HG02642 (cell line): ENCODE measurements around the gene PIP5K1B.
A peak's percentile ranks its signal among the peaks of the same experiment; 100 is the strongest.
"Not testable (repeated sequence)": the region's sequence is repeated elsewhere in the genome, so short reads cannot be mapped to it uniquely, and the experiment has no call there.

Source experiments
- ATAC-seq: cut with Tn5 transposase; IDR thresholded peaks from one replicate; pipeline ENCODE4 v1.9.1; 2021; ENCODE audit warnings: mild to moderate bottlenecking; ENCODE audit not compliant: unreplicated experiment, poor library complexity

The PIP5K1B gene

DNA sequence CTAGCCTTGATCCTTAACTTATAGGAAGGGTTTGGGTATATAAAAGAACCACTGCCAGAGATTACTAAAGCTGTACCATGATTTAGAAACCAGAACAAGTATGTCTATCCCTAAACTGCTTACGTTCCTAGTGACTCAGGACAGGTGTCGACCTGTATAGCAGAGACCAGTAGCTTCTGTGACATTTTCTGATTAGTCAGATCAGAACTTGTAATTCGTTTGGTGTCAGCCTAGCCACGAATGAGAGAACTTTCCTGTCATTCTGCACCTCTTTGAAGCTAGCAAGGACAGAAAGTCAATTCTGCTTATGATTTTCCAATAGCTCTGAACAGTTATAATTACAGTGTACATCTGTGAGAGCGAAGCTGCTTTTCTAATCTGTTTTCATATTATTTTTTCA is 269.4 kb downstream of the PIP5K1B start:
- ATAC-seq = peak; percentile 90

DNA sequence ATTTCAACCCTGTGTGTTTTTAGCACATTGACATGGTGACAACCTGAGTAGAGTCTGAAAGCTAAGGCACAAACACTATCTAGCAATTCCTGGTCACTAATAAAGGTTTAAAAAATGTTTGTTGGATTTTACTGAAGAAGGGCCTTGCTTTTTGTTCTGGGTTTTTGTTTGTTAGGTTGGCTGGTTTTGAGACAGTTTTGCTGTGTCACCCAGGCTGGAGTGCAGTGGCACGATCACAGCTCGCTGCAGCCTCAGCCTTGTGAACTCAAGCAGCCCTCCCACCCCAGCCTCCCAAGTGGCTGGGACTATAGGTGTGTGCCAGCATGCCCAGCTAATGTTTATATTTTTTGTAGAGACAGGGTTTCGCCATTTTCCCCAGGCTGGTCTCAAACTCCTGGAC is 269.9 kb downstream of the PIP5K1B start:
- no peak for ATAC-seq

DNA sequence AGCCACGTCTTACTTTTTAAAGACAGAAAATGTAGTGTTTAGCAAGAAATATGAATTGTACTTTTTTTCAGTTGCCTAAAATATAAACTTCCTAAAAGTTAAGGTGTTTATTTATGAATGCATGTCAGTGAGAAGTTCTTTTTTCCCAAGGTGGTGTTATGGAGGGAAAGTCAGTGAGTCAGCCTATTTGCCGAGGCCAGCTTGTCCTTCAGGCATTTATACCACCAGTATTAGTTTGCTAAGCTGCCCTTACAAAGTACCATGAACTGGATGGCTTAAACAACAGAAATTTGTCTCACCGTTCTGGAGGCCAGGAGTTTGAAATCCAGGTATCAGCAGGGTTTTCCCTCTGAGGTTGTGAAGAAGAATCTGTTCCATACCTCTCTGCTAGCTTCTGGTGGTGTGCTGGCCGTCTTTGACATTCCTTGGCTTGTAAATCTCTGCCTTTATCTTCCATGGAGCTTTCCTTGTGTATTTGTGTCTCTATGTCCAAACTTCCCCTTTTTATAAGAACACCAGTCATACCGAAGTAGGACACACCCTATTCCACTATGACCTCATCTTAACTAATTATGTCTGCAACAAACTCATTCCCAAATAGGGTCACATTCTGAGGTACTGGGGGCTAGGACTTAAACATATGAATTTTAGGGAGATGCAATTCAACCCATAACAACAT is 270.5 kb downstream of the PIP5K1B start:
- ATAC-seq = no peak

DNA sequence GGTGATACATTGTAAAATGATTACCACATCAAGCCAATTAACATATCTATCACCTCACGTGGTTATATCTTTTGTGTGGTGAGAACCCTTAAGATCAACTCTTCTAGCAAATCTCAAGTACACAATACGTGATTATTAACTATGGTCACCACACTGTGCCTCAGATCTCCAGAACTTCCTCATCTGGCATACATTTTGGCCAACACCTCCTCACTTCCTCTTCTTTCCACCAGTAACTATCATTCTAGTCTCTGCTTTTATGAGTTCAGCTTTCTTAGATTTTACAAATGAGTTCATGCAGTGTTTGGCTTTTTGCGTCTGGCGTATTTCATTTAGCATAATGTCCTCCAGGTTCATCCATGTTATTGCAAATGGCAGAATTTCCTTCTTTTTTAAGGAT is 273.0 kb downstream of the PIP5K1B start:
- no peak for ATAC-seq

DNA sequence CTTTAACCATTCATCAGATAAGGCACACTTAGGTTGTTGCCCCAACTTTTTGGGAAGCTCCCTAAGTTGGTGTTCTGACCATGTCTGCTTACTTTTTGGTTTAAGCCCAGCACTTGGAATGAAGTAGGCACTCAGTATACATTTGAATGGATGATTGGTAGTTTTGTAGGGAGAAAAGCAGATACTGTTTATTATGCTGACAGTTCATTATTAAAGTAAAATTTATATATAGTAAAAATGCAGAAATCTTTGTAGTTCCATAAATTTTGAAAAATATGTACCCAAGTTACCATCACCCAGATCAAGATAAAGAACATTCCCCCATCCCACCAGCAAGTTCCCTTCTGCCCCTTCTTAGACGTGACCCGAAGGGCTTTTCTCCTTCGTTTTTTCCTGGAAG is 273.5 kb downstream of the PIP5K1B start:
- no peak for ATAC-seq

DNA sequence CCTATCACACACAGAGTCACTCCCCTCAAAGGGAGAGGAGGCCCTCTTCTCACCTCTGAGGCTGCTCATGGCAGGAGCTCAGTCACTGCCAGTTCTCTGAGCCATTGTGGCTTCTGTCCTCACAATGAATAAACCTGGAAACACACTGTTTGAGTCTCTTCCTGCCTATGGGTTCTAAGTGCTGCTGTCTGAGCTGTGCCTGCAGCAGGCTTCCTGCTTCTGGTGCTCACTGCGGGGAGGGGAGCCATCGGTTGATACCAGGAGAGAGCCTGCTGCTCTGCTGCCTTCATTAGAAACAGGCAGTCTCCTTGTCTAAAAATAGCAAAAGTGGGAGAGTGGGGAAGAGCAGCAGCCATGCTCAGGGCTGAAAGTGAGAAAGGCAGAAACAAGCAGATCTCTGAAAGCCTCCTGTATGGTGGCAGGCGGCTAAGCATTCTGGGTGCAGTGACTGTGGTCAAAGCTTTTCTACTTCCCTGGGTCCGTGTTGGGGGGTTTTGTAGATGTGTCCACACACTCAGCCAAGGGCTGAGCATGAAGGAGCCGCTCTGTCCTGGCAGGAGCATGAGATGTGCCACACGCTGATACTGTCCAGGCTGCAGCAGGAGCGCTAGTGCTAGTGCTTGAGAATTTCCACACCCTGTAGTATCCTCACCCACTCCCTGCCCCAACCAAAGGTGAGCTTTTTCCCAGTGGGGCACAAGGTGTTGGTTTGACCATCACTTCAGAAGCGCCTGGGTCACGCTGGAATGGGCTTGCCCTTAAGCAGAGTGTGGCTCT is 274.7 kb downstream of the PIP5K1B start:
- ATAC-seq = peak; percentile 26

DNA sequence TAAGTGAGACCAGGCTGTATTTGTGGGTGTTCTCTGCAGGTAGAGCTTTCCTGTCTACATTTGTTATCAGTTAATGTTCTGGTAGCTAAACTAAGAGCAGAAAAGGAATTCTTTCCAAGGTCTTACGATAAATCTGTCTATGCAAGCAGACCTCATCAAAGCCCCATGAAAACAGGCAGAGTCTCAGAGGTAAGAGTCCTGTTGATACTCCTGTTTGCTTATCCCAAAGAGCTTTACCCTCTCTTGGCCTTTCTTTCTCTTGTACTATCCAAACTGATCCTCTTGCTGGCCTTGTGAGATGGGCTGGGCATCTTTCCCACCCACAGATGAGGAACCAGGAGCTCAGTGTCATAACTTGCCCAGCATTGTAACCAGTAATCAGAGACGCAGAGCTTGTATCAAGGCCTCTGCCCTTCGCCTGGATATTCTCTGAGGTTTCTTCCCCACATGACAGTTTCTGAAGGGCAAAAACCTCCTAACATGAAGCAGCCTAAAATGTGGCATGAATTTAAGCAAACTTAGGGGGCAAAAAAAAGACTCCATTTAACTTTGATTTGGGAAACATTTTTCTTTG is 275.4 kb downstream of the PIP5K1B start:
- ATAC-seq = no peak

DNA sequence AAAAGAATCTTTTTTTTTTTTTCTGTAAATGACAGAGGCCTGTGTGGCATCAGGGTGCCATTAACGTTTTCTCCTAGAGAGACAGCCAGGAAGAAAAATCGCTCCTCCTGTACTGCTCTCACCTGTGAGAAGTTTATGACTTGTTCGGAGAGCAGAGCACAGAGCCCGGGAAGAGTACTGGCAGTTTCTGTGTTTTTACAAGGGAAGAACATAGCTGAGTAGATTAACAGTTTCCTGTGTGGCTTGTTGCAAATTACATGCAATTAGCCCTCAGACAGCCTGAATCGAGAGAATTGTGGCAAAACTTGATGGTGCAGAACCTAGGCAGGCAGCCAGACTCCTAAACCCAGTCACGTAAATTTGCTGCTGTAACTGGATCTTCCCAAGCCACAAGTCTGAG is 276.7 kb downstream of the PIP5K1B start:
- peak; percentile 48 for ATAC-seq

DNA sequence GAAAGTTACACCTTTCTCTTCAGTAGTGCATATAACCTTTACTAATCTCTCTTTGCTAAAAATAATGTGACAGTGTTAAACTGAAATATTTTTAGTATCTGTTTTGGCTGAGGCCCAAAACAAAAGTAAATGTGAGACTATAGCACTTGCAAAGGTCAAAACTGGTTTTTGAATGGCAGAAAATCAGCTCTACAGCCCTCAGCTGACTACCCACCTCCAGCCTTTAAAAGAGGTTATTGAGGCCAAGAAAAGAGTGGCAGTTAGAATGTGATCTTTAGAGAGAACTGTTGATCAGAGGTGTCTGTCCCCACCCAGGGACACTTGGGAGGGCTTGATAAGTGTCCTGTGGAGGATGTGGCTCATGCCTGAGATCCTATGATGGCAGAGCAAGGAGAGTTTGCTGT is 278.0 kb downstream of the PIP5K1B start:
- ATAC-seq = peak; percentile 38

DNA sequence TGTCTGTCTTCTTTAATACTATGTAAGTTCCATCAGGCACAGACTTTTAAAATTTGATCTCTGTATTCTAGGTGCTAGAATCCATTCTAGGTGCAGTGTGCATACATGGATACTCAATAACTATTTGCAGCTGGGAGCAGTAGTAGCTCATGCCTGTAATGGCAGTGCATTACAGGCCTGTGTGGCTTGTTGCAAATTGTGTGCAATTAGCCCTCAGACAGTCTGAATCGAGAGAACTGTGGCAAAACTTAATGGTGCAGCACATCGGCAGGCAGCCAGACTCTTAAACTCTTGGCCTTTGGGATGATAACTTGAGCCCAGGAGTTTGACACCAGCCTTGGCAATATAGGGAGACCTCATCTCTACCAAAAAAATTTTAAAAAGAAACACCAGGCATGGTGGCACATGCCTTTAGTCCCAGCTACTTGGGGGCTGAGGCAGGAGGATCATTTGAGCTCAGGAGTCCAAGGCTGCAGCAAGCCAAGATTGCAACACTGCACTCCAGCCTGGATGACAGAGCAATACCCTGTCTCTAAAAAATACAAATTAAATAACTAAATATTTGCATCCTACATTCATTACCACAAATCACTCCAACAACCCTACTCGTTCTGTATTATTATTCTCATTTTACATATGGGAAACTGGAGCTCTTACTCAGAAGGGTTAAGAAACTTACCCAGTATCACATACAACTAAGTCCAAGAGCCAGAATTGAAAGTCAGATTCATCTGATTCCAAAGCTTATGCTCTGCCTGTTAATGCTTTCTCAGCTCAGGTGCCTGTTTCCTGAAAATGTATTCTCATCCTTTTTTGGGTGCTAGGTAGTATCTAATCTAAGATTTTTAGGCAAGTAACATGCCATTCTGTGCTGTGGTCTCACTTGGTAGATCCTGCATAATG is 278.7 kb downstream of the PIP5K1B start:
- ATAC-seq = no peak

DNA sequence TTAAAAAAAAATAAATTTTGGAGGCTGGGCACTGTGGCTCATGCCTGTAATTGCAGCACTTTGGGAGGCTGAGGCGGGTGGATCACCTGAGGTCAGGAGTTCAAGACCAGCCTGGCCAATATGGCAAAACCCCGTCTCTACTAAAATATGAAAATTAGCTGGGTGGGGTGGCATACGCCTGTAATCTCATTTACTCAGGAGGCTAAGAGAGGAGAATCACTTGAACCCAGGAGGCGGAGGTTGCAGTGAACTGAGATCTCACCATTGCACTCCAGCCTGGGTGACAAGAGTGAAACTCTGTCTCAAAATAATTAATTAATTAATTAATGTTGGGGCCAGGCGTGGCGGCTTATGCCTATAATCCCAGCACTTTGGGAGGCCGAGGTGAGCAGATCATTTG is 281.9 kb downstream of the PIP5K1B start:
- ATAC-seq = not testable (repeated sequence)

DNA sequence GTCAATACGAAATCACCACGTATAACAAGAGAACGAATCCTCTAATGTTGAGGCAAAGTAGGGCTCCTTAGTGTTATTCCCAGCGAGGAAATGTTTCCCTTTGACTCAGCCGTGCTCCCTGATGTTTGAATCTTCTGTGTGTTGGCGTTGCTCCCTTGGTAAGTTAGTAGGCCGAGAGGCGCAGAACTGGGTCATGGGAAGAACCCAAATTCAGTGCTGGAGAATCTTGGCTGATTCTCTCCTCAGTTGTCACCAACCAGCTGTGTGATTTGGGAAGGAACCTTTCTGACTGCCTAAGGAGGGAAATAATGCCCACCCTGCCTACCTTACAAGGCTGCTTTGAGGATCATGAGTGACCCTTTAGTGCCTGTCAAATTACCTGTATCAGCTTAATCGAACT is 286.4 kb downstream of the PIP5K1B start:
- no peak for ATAC-seq

DNA sequence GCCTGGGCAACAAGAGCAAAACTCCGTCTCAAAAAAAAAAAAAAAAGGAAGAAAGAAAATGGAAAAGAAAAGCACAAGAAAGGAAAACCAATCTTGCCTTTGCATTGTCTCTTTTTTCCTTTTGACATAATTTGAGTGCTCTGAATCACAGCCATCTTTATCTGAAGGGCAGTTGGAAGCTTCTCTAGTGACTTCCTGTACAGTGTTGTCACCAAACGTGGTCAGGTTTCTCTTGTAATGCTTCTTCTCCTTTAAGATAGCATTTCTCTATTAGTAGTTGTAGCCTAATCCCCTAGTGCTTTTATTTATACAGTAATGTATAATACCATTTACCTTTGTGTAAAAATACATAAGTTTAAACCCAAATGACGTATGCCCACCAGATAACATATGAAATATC is 290.7 kb downstream of the PIP5K1B start:
- ATAC-seq = no peak

DNA sequence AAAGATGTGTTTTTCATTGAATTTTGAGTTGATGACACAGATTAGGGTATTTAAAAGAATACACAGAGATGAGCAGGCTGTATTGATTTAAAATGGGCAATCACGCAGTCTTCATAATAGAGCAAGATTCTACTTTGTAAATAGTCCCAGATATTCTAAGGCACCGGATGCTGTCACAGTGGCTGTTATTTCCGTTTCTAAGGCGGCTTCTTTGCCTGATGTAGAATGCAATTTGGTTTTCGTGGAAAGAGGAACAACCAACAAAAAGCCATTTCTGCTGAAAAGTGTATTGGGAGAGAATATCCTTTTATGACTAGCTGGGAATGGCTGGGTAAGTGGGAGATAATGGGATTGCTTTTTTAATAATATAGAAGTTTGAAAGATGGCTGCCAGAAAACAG is 291.4 kb downstream of the PIP5K1B start:
- ATAC-seq = no peak

DNA sequence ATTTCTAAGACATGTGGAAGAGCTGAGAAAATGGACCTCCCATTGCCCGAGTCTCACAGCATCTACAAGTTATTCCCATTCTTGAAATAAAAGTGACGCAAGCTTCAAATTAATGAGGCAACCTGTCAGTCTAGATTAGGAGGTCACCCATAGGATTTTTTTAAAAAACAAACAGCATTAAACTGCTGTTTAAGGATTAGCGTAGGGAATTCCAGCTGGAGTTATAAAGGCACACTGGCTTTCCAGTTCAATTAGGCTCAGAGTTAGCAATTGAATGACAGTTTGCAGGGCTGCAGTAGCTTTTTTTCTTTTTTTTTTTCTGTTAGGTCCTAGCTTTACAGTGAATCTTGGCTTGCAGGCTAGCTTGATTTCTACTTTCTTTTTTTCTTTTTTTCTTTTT is 292.6 kb downstream of the PIP5K1B start:
- ATAC-seq = no peak

DNA sequence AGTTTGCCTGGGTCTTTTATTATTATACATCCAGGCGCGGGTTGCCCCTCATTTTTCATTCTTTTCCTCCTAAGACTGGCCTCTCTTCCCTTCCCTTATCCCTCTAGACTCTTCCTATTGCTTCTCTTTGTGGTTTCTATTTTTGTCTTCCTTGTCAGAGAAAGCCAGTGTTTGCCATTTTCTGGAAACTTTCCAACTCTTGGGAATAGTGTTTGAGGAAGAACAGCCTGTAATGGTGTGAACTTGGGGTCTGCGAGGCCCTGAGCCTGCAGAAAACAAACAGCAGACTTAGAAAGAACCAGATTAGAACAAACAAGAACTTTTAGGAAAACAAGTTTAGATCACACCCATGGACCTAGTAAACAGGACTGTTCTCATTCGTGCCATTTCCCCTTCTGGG is 293.3 kb downstream of the PIP5K1B start:
- ATAC-seq = no peak

DNA sequence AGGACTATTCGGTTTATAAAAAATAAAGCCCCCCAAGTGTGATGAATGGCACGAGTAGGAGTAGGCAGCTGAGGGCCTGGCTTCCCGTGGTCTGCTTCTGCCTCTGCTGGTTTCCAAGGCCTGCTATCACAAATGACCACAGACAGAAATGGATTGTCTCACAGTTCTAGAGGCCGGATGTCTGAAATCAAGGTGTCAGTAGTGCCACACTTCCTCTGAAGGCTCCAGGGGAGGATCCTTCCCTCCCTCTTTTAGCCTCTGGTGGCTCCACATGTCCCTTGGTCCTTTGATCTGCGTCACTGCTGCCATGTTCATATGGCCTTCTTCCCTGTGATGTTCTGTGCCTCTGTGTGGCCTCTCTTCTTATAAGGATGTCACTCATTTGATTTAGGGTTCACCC is 293.8 kb downstream of the PIP5K1B start:
- no peak for ATAC-seq

DNA sequence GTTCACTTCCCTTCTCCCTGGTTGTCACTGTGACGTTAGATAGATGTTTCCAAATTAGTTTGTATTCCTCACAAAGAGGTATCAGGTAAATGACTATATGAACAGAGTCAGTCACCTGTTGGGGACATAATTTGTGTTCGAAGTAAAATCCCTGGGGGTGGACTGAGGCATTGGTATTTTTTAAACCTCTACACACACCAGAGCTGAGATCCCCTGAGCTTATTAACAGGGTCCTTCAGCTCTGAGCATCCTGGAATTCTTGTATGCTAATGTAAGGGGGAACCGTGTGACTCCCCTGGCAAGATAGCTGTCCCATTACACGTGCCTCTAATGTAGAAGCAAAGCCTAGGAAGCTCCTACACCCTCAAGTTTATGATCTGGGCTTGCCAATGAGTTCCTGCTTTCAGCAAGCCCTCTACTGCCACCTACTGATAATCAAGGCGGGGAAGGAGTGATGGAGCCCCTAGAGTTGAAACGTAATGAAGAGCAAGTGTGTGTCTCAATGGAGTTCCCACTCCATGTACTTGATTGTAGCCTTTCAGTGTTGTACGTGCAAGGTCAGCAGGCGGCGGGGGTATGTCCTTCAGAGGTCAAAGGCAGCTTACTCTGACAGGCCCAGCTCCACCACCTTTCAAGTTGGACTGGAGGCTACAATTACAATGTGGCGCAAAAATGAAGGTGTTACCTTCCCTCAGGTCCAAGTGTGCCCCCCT is 294.5 kb downstream of the PIP5K1B start:
- ATAC-seq = peak; percentile 85

DNA sequence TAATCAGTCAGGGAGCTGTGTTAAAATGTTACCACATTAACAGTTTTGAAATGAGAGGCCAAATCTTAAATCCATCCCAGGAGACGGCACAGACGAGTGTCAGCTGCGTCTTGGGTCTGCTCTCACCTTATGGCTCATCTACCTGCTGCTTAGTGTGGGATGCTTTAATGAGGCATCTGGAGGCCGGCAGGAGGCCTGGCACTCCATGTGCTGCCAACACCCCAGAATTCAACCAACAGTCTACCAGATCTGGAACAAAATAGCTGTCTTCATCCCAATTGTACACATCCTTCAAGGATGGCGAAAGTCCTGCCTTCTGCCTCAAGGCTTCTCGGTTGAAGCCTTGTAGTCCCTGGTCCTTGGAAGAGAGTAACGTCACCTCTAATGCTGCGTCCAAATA is 296.9 kb downstream of the PIP5K1B start:
- no peak for ATAC-seq

DNA sequence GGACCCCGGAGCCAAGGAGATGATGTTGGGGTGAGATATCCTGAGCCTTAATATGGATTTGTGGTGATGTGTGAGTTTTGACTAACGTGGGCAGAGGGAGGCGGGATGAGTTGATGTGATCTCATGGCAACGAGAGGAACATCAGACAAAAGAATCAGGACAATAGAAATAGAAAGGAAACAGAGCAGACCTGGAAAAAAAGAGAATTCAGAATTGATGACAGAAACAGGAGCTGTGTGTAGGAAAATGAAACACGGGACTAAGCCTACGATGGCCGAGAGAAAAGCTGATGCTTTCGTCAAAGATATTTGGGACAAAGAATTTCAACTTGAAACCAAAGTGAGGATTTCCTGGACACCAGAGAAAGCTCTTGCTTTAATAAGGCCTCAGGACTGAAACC is 298.0 kb downstream of the PIP5K1B start:
- ATAC-seq = no peak
